ENCODE measurements around the gene NR2C1. TPM values are rescaled to one million over a fixed set of nuclear protein-coding genes. Genes with fewer than 3 reads are reported as not detected.

NR2C1 gene
- total and polyA plus RNA-seq, 9 of the 15 experiments (the other 6 are each of a cell fraction or from before 2014, with no cell fraction given), result 8.5 to 42.4 (median 35.6) TPM

GRCh38 chr12:95083471-95083870 is 10.1 kb upstream of the NR2C1 start:
- Histone ChIP-seq H3K79me2 (ENCODE audit: control insufficient read depth, insufficient read depth, low read length) (no peaks in the 10 kb centered on the region), H3K9me1 (ENCODE audit: control insufficient read depth, insufficient read depth, low read length) (no peaks in the 10 kb centered on the region), H3K4me3 (no peak overlapping the region), H3K9ac (ENCODE audit: insufficient read depth in 1 of 2, low read depth in 2 of 2, low read length in 2 of 2) (no peak overlapping the region), H3K36me3 (ENCODE audit: control insufficient read depth, insufficient read depth, low read length) (peaks cover 6% of the 10 kb centered on the region; the same call in 2 of the 3 replicates), H3K27ac (ENCODE audit: extremely low read depth, low read depth, low read length) (no peak overlapping the region), H4K20me1 (replicated peaks; ENCODE audit: control insufficient read depth, insufficient read depth, low read length) (no peaks in the 10 kb centered on the region), H3K4me2 (ENCODE audit: insufficient read depth, low read length) (no peak overlapping the region), H2AFZ (ENCODE audit: low read depth, low read length) (no peak overlapping the region; the same call in 1 of the 2 replicates), H3K4me1 (replicated peaks in 1 of 2; ENCODE audit: control insufficient read depth in 2 of 2, insufficient read depth in 2 of 2, low read length in 2 of 2) (no peaks in the 10 kb centered on the region; a peak in 1 of 5 replicates), H3K9me3 (replicated peaks; ENCODE audit: control insufficient read depth, insufficient read depth, low read depth, low read length) (no peaks in the 10 kb centered on the region), H3K27me3 (ENCODE audit: control insufficient read depth in 2 of 2, insufficient read depth in 2 of 2, low read length in 2 of 2) (no peaks in the 10 kb centered on the region)
- no peak for ATAC-seq
- ChIA-PET CTCF (ENCODE audit: low intra/inter-chr PET ratio) (no interaction called here), POLR2A (no interaction called here)
- intact Hi-C loops (cut with micrococcal nuclease) (no loop called here), in situ Hi-C loops (cut with MboI) (no loop called here)
- no peak for DNase-seq (ENCODE audit: extremely low read depth in 1 of 4, low spot score in 3 of 4)
- no TSS peak for BruUV-seq (replicated peaks)
- no peak for FAIRE-seq
- TF ChIP-seq SRSF3 (IDR thresholded peaks at IDR 0.05; ENCODE audit: insufficient read depth, low read length) (no peak), SOX6 (IDR thresholded peaks at IDR 0.05) (no peak), RFX1 (IDR thresholded peaks at IDR 0.05) (no peak), HOXB6 (CRISPR knock-in tag; IDR thresholded peaks at IDR 0.05; ENCODE audit: borderline replicate concordance) (no peak), TOE1 (IDR thresholded peaks at IDR 0.05; ENCODE audit: borderline replicate concordance) (no peak), TOE1 (CRISPR knock-in tag; IDR thresholded peaks at IDR 0.05; ENCODE audit: borderline replicate concordance, low read depth) (no peak), NFATC3 (IDR thresholded peaks at IDR 0.05) (no peak), CREB3 (tag; conservative IDR thresholded peaks at IDR 0.05; ENCODE audit: low read depth) (no peak), PCBP2 (IDR thresholded peaks at IDR 0.05; ENCODE audit: low read depth, low read length, poor library complexity, severe bottlenecking) (no peak), ZNF316 (IDR thresholded peaks at IDR 0.05) (no peak), POLR2H (tag; IDR thresholded peaks at IDR 0.05; ENCODE audit: low read depth) (no peak)
- TF ChIP-seq, protein P1, sequence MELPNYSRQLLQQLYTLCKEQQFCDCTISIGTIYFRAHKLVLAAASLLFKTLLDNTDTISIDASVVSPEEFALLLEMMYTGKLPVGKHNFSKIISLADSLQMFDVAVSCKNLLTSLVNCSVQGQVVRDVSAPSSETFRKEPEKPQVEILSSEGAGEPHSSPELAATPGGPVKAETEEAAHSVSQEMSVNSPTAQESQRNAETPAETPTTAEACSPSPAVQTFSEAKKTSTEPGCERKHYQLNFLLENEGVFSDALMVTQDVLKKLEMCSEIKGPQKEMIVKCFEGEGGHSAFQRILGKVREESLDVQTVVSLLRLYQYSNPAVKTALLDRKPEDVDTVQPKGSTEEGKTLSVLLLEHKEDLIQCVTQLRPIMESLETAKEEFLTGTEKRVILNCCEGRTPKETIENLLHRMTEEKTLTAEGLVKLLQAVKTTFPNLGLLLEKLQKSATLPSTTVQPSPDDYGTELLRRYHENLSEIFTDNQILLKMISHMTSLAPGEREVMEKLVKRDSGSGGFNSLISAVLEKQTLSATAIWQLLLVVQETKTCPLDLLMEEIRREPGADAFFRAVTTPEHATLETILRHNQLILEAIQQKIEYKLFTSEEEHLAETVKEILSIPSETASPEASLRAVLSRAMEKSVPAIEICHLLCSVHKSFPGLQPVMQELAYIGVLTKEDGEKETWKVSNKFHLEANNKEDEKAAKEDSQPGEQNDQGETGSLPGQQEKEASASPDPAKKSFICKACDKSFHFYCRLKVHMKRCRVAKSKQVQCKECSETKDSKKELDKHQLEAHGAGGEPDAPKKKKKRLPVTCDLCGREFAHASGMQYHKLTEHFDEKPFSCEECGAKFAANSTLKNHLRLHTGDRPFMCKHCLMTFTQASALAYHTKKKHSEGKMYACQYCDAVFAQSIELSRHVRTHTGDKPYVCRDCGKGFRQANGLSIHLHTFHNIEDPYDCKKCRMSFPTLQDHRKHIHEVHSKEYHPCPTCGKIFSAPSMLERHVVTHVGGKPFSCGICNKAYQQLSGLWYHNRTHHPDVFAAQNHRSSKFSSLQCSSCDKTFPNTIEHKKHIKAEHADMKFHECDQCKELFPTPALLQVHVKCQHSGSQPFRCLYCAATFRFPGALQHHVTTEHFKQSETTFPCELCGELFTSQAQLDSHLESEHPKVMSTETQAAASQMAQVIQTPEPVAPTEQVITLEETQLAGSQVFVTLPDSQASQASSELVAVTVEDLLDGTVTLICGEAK (IDR thresholded peaks at IDR 0.05), result no peak
- TF ChIP-seq, protein P1 (CRISPR knock-in tag; IDR thresholded peaks at IDR 0.05), result no peak
- TF ChIP-seq, protein P2, sequence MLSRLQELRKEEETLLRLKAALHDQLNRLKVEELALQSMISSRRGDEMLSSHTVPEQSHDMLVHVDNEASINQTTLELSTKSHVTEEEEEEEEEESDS (CRISPR knock-in tag; IDR thresholded peaks at IDR 0.05), result no peak

Measured in K562 (cell line).